HEK293 (cell line): Measurements from ENCODE around the gene PRR16.

Experiments
- FEZF1 ChIP-seq: fragments of 450-650 bp; formaldehyde crosslinking; IDR thresholded peaks from 2 replicates; pipeline ENCODE4 v1.5.1; 2016; ENCODE audit warnings: missing biosample characterization, missing genetic modification characterization
- GLI4 ChIP-seq: fragments of 450-650 bp; formaldehyde crosslinking; IDR thresholded peaks from 2 replicates; pipeline ENCODE4 v1.5.1; 2016; ENCODE audit warnings: missing biosample characterization, missing genetic modification characterization
- HOXA7 ChIP-seq: sonication (generic); formaldehyde crosslinking; IDR thresholded peaks from 2 replicates; pipeline ENCODE4 v1.8.1; 2022; ENCODE audit warnings: missing genetic modification reagents, borderline replicate concordance
- OSR2 ChIP-seq: fragments of 450-650 bp; formaldehyde crosslinking; IDR thresholded peaks from 2 replicates; pipeline ENCODE4 v1.5.1; 2016; ENCODE audit warnings: missing biosample characterization, missing genetic modification characterization
- REST ChIP-seq: fragments of 450-650 bp; formaldehyde crosslinking; IDR thresholded peaks from 2 replicates; pipeline ENCODE4 v1.5.1; 2016; ENCODE audit warnings: missing biosample characterization, missing genetic modification characterization
- ZBTB17 ChIP-seq: fragments of 450-650 bp; formaldehyde crosslinking; IDR thresholded peaks from 2 replicates; pipeline ENCODE4 v1.5.1; 2016; ENCODE audit warnings: missing biosample characterization, missing genetic modification characterization
- ZNF239 ChIP-seq: fragments of 450-650 bp; formaldehyde crosslinking; IDR thresholded peaks from 2 replicates; pipeline ENCODE4 v1.5.1; 2016; ENCODE audit warnings: missing biosample characterization, missing genetic modification characterization
- ZNF37A ChIP-seq: fragments of 450-650 bp; IDR thresholded peaks from 2 replicates; pipeline ENCODE4 v1.5.1; 2018; ENCODE audit warnings: missing biosample characterization, missing genetic modification characterization
- ZNF558 ChIP-seq: fragments of 450-650 bp; formaldehyde crosslinking; IDR thresholded peaks from 2 replicates; pipeline ENCODE4 v1.5.1; 2016; ENCODE audit warnings: missing biosample characterization, missing genetic modification characterization
- ZNF654 ChIP-seq: fragments of 450-650 bp; formaldehyde crosslinking; IDR thresholded peaks from 2 replicates; pipeline ENCODE4 v1.5.1; 2016; ENCODE audit warnings: low read depth, missing biosample characterization, missing genetic modification characterization
- TF ChIP-seq, protein P1 (sequence below): fragments of 450-650 bp; formaldehyde crosslinking; IDR thresholded peaks from 2 replicates; pipeline ENCODE4 v1.5.1; 2016; ENCODE audit warnings: missing biosample characterization, missing genetic modification characterization
- TF ChIP-seq, protein P2 (sequence below): IDR thresholded peaks from 2 replicates; pipeline ENCODE4 v1.6.1; 2011; ENCODE audit warnings: mild to moderate bottlenecking, low read depth, low read length, borderline replicate concordance

- TF ChIP-seq, protein P1, sequence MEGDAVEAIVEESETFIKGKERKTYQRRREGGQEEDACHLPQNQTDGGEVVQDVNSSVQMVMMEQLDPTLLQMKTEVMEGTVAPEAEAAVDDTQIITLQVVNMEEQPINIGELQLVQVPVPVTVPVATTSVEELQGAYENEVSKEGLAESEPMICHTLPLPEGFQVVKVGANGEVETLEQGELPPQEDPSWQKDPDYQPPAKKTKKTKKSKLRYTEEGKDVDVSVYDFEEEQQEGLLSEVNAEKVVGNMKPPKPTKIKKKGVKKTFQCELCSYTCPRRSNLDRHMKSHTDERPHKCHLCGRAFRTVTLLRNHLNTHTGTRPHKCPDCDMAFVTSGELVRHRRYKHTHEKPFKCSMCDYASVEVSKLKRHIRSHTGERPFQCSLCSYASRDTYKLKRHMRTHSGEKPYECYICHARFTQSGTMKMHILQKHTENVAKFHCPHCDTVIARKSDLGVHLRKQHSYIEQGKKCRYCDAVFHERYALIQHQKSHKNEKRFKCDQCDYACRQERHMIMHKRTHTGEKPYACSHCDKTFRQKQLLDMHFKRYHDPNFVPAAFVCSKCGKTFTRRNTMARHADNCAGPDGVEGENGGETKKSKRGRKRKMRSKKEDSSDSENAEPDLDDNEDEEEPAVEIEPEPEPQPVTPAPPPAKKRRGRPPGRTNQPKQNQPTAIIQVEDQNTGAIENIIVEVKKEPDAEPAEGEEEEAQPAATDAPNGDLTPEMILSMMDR = no peak
- TF ChIP-seq ZNF654 (tag by site-specific recombination) (no peak), GLI4 (tag by site-specific recombination) (no peak), OSR2 (tag by site-specific recombination) (no peak), ZBTB17 (tag by site-specific recombination) (no peak), HOXA7 (CRISPR knock-in tag) (no peak), ZNF558 (tag by site-specific recombination) (no peak), REST (tag by site-specific recombination) (no peak), ZNF37A (tag by site-specific recombination) (no peak), FEZF1 (tag by site-specific recombination) (no peak), ZNF239 (tag by site-specific recombination) (no peak)
- TF ChIP-seq, protein P2, sequence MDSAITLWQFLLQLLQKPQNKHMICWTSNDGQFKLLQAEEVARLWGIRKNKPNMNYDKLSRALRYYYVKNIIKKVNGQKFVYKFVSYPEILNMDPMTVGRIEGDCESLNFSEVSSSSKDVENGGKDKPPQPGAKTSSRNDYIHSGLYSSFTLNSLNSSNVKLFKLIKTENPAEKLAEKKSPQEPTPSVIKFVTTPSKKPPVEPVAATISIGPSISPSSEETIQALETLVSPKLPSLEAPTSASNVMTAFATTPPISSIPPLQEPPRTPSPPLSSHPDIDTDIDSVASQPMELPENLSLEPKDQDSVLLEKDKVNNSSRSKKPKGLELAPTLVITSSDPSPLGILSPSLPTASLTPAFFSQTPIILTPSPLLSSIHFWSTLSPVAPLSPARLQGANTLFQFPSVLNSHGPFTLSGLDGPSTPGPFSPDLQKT = no peak
These were observed 103.8 kb downstream of the PRR16 start for GRCh38 chr5:120567921-120568320.
